ENCODE data around the gene CIC. TPM values are rescaled to one million over a fixed set of nuclear protein-coding genes. Genes with fewer than 3 reads are reported as not detected.

CIC gene
- total RNA-seq, 4 donors from 2014 or later, result 25.1 to 54.9 (median 27.9) TPM

DNA sequence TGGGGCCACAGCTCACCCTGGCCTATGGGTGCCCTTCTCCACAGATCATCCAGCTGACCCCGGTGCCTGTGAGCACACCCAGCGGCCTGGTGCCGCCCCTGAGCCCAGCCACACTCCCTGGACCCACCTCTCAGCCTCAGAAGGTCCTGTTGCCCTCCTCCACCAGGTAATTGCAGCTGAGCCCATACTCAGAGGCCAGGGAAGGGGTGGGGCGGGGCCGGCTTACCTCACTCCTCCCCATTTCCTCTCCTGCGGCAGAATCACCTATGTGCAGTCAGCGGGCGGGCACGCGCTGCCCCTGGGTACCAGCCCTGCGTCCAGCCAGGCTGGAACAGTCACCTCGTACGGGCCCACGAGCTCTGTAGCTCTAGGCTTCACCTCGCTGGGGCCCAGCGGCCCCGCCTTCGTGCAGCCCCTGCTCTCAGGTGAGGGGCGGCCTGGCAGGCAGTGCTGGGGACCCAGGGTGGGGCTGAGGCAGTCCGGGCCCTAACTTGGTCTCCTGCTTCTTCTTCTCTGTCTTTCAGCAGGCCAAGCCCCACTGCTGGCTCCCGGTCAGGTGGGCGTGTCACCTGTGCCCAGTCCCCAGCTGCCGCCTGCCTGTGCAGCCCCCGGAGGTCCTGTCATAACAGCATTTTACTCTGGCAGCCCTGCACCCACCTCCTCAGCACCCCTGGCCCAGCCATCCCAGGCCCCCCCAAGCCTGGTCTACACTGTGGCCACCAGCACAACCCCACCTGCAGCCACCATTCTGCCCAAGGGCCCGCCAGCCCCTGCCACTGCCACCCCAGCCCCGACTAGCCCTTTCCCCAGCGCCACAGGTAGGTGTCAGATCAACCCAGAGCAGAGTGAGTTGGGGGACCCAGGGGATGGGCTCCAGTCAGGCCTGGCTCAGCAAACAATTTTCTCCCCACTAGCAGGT is 23.2 kb downstream of the CIC start:
- no peak overlapping the region for H3K27ac ChIP-seq
- H3K27me3 ChIP-seq, result no peaks in the 10 kb centered on the region
- H3K4me3 ChIP-seq, result no peak overlapping the region
- peaks cover 0 to 32% (median 6%) of the 10 kb centered on the region in 3 donors for H3K4me1 ChIP-seq
- H3K9me3 ChIP-seq, result no peaks in the 10 kb centered on the region
- TF ChIP-seq, protein P1, sequence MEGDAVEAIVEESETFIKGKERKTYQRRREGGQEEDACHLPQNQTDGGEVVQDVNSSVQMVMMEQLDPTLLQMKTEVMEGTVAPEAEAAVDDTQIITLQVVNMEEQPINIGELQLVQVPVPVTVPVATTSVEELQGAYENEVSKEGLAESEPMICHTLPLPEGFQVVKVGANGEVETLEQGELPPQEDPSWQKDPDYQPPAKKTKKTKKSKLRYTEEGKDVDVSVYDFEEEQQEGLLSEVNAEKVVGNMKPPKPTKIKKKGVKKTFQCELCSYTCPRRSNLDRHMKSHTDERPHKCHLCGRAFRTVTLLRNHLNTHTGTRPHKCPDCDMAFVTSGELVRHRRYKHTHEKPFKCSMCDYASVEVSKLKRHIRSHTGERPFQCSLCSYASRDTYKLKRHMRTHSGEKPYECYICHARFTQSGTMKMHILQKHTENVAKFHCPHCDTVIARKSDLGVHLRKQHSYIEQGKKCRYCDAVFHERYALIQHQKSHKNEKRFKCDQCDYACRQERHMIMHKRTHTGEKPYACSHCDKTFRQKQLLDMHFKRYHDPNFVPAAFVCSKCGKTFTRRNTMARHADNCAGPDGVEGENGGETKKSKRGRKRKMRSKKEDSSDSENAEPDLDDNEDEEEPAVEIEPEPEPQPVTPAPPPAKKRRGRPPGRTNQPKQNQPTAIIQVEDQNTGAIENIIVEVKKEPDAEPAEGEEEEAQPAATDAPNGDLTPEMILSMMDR (IDR thresholded peaks at IDR 0.05), result no peak
- no peak for TF ChIP-seq POLR2A (IDR thresholded peaks at IDR 0.05)
- DNase-seq, result no peak
- H3K36me3 ChIP-seq, result peaks cover 64 to 95% (median 69%) of the 10 kb centered on the region in 3 donors
- WGBS, 2 donors, result 78 to 84% methylated on average over 6 to 18 of the region's 27 CpGs
- intact Hi-C loops (cut with DNase I), result loop anchor here (10.0 kb wide), 1 partner anchor 48 kb away; the partner anchor contains the start of gene GSK3A

DNA sequence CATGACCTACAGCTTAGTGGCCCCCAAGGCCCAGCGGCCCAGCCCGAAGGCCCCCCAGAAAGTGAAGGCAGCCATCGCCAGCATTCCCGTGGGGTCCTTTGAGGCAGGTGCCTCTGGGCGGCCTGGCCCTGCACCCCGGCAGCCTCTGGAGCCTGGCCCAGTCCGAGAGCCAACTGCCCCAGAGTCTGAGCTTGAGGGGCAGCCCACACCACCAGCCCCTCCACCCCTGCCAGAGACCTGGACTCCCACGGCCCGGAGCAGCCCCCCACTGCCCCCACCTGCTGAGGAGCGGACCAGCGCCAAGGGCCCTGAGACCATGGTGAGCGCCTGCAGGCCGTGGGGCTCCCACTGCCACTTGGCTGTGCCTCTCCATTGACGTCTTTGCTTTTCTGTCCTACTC is 23.9 kb downstream of the CIC start:
- no peak overlapping the region for H3K4me3 ChIP-seq
- H3K9me3 ChIP-seq, result no peaks in the 10 kb centered on the region
- DNase-seq, result no peak
- no peak for TF ChIP-seq POLR2A (IDR thresholded peaks at IDR 0.05)
- TF ChIP-seq, protein P1 (IDR thresholded peaks at IDR 0.05), result no peak
- H3K27ac ChIP-seq, result no peak overlapping the region
- intact Hi-C loops (cut with DNase I), result loop anchor here (10.0 kb wide), 1 partner anchor 48 kb away; the partner anchor contains the start of gene GSK3A
- peaks cover 57 to 88% (median 62%) of the 10 kb centered on the region in 3 donors for H3K36me3 ChIP-seq
- H3K4me1 ChIP-seq, result peaks cover 0 to 26% (median 6%) of the 10 kb centered on the region in 3 donors
- WGBS, 2 donors, result 71 to 80% methylated on average over 1 to 7 of the region's 14 CpGs
- no peaks in the 10 kb centered on the region for H3K27me3 ChIP-seq

DNA sequence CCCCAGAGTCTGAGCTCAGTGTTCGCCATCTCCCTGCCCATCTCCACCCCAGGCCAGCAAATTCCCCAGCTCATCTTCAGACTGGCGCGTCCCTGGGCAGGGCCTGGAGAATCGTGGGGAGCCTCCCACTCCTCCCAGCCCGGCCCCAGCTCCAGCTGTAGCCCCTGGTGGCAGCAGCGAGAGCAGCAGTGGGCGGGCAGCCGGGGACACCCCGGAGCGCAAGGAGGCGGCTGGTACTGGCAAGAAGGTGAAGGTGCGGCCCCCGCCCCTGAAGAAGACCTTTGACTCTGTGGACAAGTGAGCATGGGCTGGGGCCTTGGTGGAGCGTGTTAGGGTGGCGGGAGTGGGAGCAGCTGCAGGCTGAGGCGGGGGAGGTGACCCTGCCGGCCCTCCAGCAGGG is 24.5 kb downstream of the CIC start:
- DNase-seq, result no peak
- WGBS, 2 donors, result 85 to 100% methylated on average over 1 to 11 of the region's 17 CpGs
- Histone ChIP-seq H3K4me1 (peaks cover 0 to 26% (median 6%) of the 10 kb centered on the region in 3 donors), H3K36me3 (peaks cover 53 to 82% (median 56%) of the 10 kb centered on the region in 3 donors), H3K27me3 (no peaks in the 10 kb centered on the region), H3K27ac (no peak overlapping the region), H3K4me3 (no peak overlapping the region), H3K9me3 (no peaks in the 10 kb centered on the region)
- intact Hi-C loops (cut with DNase I), result loop anchor here (10.0 kb wide), 1 partner anchor 49 kb away; the partner anchor contains the start of gene GSK3A
- TF ChIP-seq, protein P1 (IDR thresholded peaks at IDR 0.05), result no peak
- no peak for TF ChIP-seq POLR2A (IDR thresholded peaks at IDR 0.05)

GRCh38 chr19:42293948-42294347 is 24.9 kb downstream of the CIC start:
- no peaks in the 10 kb centered on the region for H3K27me3 ChIP-seq
- 95% methylated on average over 4 of the region's 15 CpGs; no CpG with 5 or more reads in 1 of the 2 donors for WGBS, 2 donors
- H3K36me3 ChIP-seq, result peaks cover 52 to 78% (median 53%) of the 10 kb centered on the region in 3 donors
- no peak for DNase-seq
- TF ChIP-seq, protein P1 (IDR thresholded peaks at IDR 0.05), result no peak
- TF ChIP-seq POLR2A (IDR thresholded peaks at IDR 0.05), result no peak
- H3K4me1 ChIP-seq, result peaks cover 0 to 26% (median 6%) of the 10 kb centered on the region in 3 donors
- no peak overlapping the region for H3K4me3 ChIP-seq
- no peaks in the 10 kb centered on the region for H3K9me3 ChIP-seq
- no peak overlapping the region for H3K27ac ChIP-seq
- intact Hi-C loops (cut with DNase I), result loop anchor here (10.0 kb wide), 1 partner anchor 49 kb away; the partner anchor contains the start of gene GSK3A

Measured in esophagus squamous epithelium (tissue), 5 donors.